Immature natural killer cell (primary cell): ENCODE measurements around the gene GOLGA8J. TPM values are rescaled to one million over a fixed set of nuclear protein-coding genes. Genes with fewer than 3 reads are reported as not detected.
"Not testable (repeated sequence)": the region's sequence is repeated elsewhere in the genome, so short reads cannot be mapped to it uniquely, and the experiment has no call there.

Source experiments
- DNase-seq, 3 donors: peaks; one replicate each; pipeline ENCODE4 v3.0.0; 2022; ENCODE audit warnings: mixed read lengths in 1 of 3
- H3K27ac Mint-ChIP-seq, 6 donors: one replicate each; pipeline ENCODE4 v1.8.0; 2020; ENCODE audit warnings: mixed read lengths in 6 of 6, mild to moderate bottlenecking in 5 of 6, inconsistent platforms in 4 of 6, moderate library complexity in 3 of 6
- H3K27me3 Mint-ChIP-seq, 3 donors: one replicate each; pipeline ENCODE4 v1.8.0; 2020 to 2021; ENCODE audit warnings: low read depth in 3 of 3, mild to moderate bottlenecking in 3 of 3, mixed read lengths in 3 of 3, moderate library complexity in 3 of 3, inconsistent platforms in 1 of 3
- H3K36me3 Mint-ChIP-seq, 3 donors: one replicate each; pipeline ENCODE4 v1.8.0; 2020; ENCODE audit warnings: mixed read lengths in 3 of 3, inconsistent platforms in 2 of 3, mild to moderate bottlenecking in 2 of 3
- H3K4me1 Mint-ChIP-seq, 2 donors: one replicate each; pipeline ENCODE4 v1.8.0; 2020; ENCODE audit warnings: inconsistent platforms in 2 of 2, mild to moderate bottlenecking in 2 of 2, mixed read lengths in 2 of 2, moderate library complexity in 1 of 2
- H3K4me3 Mint-ChIP-seq, 5 donors: one replicate each; pipeline ENCODE4 v1.8.0; 2020; ENCODE audit warnings: mild to moderate bottlenecking in 5 of 5, mixed read lengths in 5 of 5, inconsistent platforms in 3 of 5, moderate library complexity in 3 of 5
- H3K9me3 Mint-ChIP-seq, 6 donors: one replicate each; pipeline ENCODE4 v1.8.0; 2020; ENCODE audit warnings: mild to moderate bottlenecking in 6 of 6, mixed read lengths in 6 of 6, inconsistent platforms in 4 of 6, moderate library complexity in 3 of 6
- polyA plus RNA-seq, 3 donors: library from polyadenylated mRNA; unstranded; fragments of 300-500 nt; fragmentation: Illumina TruSeq; gene quantifications; one replicate each; pipeline ENCODE4 v1.2.3, GENCODE V29; 2021

The GOLGA8J gene
- polyA plus RNA-seq, 3 donors from 2014 or later: 0.17 TPM; not detected in 2

GRCh38 chr15:30056166-30056565 lies 26.6 kb upstream of the GOLGA8J start:
- H3K36me3 Mint-ChIP-seq: no peaks in the 10 kb centered on the region
- no peak overlapping the region for H3K4me3 Mint-ChIP-seq
- peaks cover 0 to 1% (median 0%) of the 10 kb centered on the region in 6 donors for H3K9me3 Mint-ChIP-seq
- H3K27me3 Mint-ChIP-seq: peaks cover 2 to 9% (median 5%) of the 10 kb centered on the region in 3 donors
- no peaks in the 10 kb centered on the region for H3K4me1 Mint-ChIP-seq
- DNase-seq: no peak
- no peak overlapping the region for H3K27ac Mint-ChIP-seq

- no peak for DNase-seq
- H3K36me3 Mint-ChIP-seq: no peaks in the 10 kb centered on the region
- no peaks in the 10 kb centered on the region for H3K4me1 Mint-ChIP-seq
- peaks cover 0 to 1% (median 0%) of the 10 kb centered on the region in 6 donors for H3K9me3 Mint-ChIP-seq
- H3K27ac Mint-ChIP-seq: no peak overlapping the region
- H3K4me3 Mint-ChIP-seq: no peak overlapping the region
- peaks cover 2 to 9% (median 7%) of the 10 kb centered on the region in 3 donors for H3K27me3 Mint-ChIP-seq
Observed at GRCh38 chr15:30059771-30060170, 23.0 kb upstream of the GOLGA8J start.

- Mint-ChIP-seq H3K36me3 (no peaks in the 10 kb centered on the region), H3K27ac (no peak overlapping the region), H3K9me3 (no peaks in the 10 kb centered on the region), H3K4me3 (no peak overlapping the region), H3K4me1 (no peaks in the 10 kb centered on the region), H3K27me3 (peaks cover 2 to 7% (median 4%) of the 10 kb centered on the region in 3 donors)
- no peak for DNase-seq
Observed at GRCh38 chr15:30062881-30063280, 19.9 kb upstream of the GOLGA8J start.

- no peak for DNase-seq
- Mint-ChIP-seq H3K27me3 (peaks cover 0 to 5% (median 2%) of the 10 kb centered on the region in 3 donors), H3K27ac (no peak overlapping the region), H3K4me1 (no peaks in the 10 kb centered on the region), H3K36me3 (no peaks in the 10 kb centered on the region), H3K9me3 (peaks cover 0 to 2% (median 0%) of the 10 kb centered on the region in 6 donors), H3K4me3 (no peak overlapping the region)
Observed at GRCh38 chr15:30063835-30064546, 18.8 kb upstream of the GOLGA8J start.

GRCh38 chr15:30065025-30065801 lies 17.5 kb upstream of the GOLGA8J start:
- no peaks in the 10 kb centered on the region for H3K36me3 Mint-ChIP-seq
- H3K4me1 Mint-ChIP-seq: no peaks in the 10 kb centered on the region
- no peak overlapping the region for H3K4me3 Mint-ChIP-seq
- peaks cover 0 to 2% (median 0%) of the 10 kb centered on the region in 6 donors for H3K9me3 Mint-ChIP-seq
- H3K27ac Mint-ChIP-seq: no peak overlapping the region
- H3K27me3 Mint-ChIP-seq: peaks cover 0 to 5% (median 2%) of the 10 kb centered on the region in 3 donors
- DNase-seq: no peak

GRCh38 chr15:30068326-30068725 lies 14.4 kb upstream of the GOLGA8J start:
- no peaks in the 10 kb centered on the region for H3K36me3 Mint-ChIP-seq
- DNase-seq: no peak
- H3K27ac Mint-ChIP-seq: no peak overlapping the region
- no peak overlapping the region for H3K4me3 Mint-ChIP-seq
- peaks cover 0 to 5% (median 5%) of the 10 kb centered on the region in 3 donors for H3K27me3 Mint-ChIP-seq
- H3K4me1 Mint-ChIP-seq: no peaks in the 10 kb centered on the region
- peaks cover 0 to 2% (median 0%) of the 10 kb centered on the region in 6 donors for H3K9me3 Mint-ChIP-seq

GRCh38 chr15:30072630-30073029 lies 10.1 kb upstream of the GOLGA8J start:
- peaks cover 0 to 2% (median 0%) of the 10 kb centered on the region in 6 donors for H3K9me3 Mint-ChIP-seq
- H3K27me3 Mint-ChIP-seq: peaks cover 3 to 10% (median 5%) of the 10 kb centered on the region in 3 donors
- no peaks in the 10 kb centered on the region for H3K36me3 Mint-ChIP-seq
- DNase-seq: no peak
- H3K27ac Mint-ChIP-seq: no peak overlapping the region
- no peak overlapping the region for H3K4me3 Mint-ChIP-seq
- H3K4me1 Mint-ChIP-seq: no peaks in the 10 kb centered on the region

GRCh38 chr15:30073915-30074314 lies 8.8 kb upstream of the GOLGA8J start:
- peaks cover 3 to 10% (median 5%) of the 10 kb centered on the region in 3 donors for H3K27me3 Mint-ChIP-seq
- H3K9me3 Mint-ChIP-seq: no peaks in the 10 kb centered on the region
- no peak overlapping the region for H3K27ac Mint-ChIP-seq
- no peak overlapping the region for H3K4me3 Mint-ChIP-seq
- no peak for DNase-seq
- no peaks in the 10 kb centered on the region for H3K4me1 Mint-ChIP-seq
- no peaks in the 10 kb centered on the region for H3K36me3 Mint-ChIP-seq

GRCh38 chr15:30080816-30081215 lies 1.9 kb upstream of the GOLGA8J start:
- DNase-seq, H3K4me1 Mint-ChIP-seq, H3K36me3 Mint-ChIP-seq, H3K9me3 Mint-ChIP-seq, H3K27ac Mint-ChIP-seq, H3K4me3 Mint-ChIP-seq, H3K27me3 Mint-ChIP-seq: not testable (repeated sequence)

GRCh38 chr15:30097827-30098226 lies 15.1 kb downstream of the GOLGA8J start:
- H3K36me3 Mint-ChIP-seq, H3K9me3 Mint-ChIP-seq, H3K4me1 Mint-ChIP-seq, H3K27ac Mint-ChIP-seq, DNase-seq, H3K27me3 Mint-ChIP-seq, H3K4me3 Mint-ChIP-seq: not testable (repeated sequence)

- not testable (repeated sequence) for H3K4me1 Mint-ChIP-seq, H3K4me3 Mint-ChIP-seq, H3K36me3 Mint-ChIP-seq, DNase-seq, H3K27ac Mint-ChIP-seq, H3K9me3 Mint-ChIP-seq, H3K27me3 Mint-ChIP-seq
Observed at GRCh38 chr15:30102890-30103289, 20.1 kb downstream of the GOLGA8J start.

GRCh38 chr15:30103941-30104507 lies 21.3 kb downstream of the GOLGA8J start:
- not testable (repeated sequence) for H3K36me3 Mint-ChIP-seq, H3K27ac Mint-ChIP-seq, H3K27me3 Mint-ChIP-seq, H3K4me1 Mint-ChIP-seq, H3K9me3 Mint-ChIP-seq, DNase-seq
- H3K4me3 Mint-ChIP-seq: peak overlapping the region in 2 of 5 donors; percentile 66 to 68

GRCh38 chr15:30110591-30110990 lies 27.8 kb downstream of the GOLGA8J start:
- H3K4me1 Mint-ChIP-seq, DNase-seq, H3K27ac Mint-ChIP-seq, H3K9me3 Mint-ChIP-seq, H3K4me3 Mint-ChIP-seq, H3K36me3 Mint-ChIP-seq, H3K27me3 Mint-ChIP-seq: not testable (repeated sequence)

GRCh38 chr15:30130066-30130465 lies 47.3 kb downstream of the GOLGA8J start:
- not testable (repeated sequence) for H3K27ac Mint-ChIP-seq, H3K27me3 Mint-ChIP-seq, H3K4me1 Mint-ChIP-seq, H3K36me3 Mint-ChIP-seq, H3K4me3 Mint-ChIP-seq, H3K9me3 Mint-ChIP-seq
- peak; percentile 0 to 27 (median 16) for DNase-seq
